SU-DHL-6 (cell line): Measurements from ENCODE around the gene LAMA2.

Experiments used
- H2AFZ ChIP-seq: fragments of 200-600 bp; sonication (generic); 2 replicates; pipeline ENCODE4 v1.6.1; 2014; ENCODE audit warnings: low read depth, mild to moderate bottlenecking, moderate library complexity, mixed read lengths, antibody characterized with exemption, low read length; ENCODE audit not compliant: severe bottlenecking
- H3F3A ChIP-seq: fragments of 200-600 bp; shearing (Covaris generic); 2 replicates; pipeline ENCODE4 v1.6.0; 2016; ENCODE audit warnings: antibody characterized with exemption, mild to moderate bottlenecking; ENCODE audit not compliant: insufficient read depth
- H3K27ac ChIP-seq: fragments of 200-600 bp; sonication (generic); 2 replicates; pipeline ENCODE4 v1.5.1; 2016; ENCODE audit warnings: low read depth, mild to moderate bottlenecking, low read length, moderate library complexity, mixed read lengths
- H3K27me3 ChIP-seq: fragments of 200-600 bp; sonication (generic), shearing (Covaris generic); 2 replicates; pipeline ENCODE4 v1.6.0; 2014; ENCODE audit warnings: mild to moderate bottlenecking, low read length
- H3K36me3 ChIP-seq: fragments of 200-600 bp; sonication (generic); 2 replicates; pipeline ENCODE4 v1.6.1; 2014; ENCODE audit warnings: mild to moderate bottlenecking, low read length, mixed read lengths
- H3K4me2 ChIP-seq: fragments of 300-600, 200-600 bp; shearing (Covaris generic), sonication (generic); 2 replicates; pipeline ENCODE4 v1.6.0; 2014; ENCODE audit warnings: low read length, low read depth, mild to moderate bottlenecking; ENCODE audit not compliant: poor library complexity, severe bottlenecking
- H3K4me3 ChIP-seq: fragments of 200-600 bp; sonication (generic); 2 replicates; pipeline ENCODE4 v1.5.1; 2014; ENCODE audit warnings: antibody characterized with exemption, low read length, mild to moderate bottlenecking, mixed read lengths; ENCODE audit not compliant: insufficient read depth, poor library complexity, severe bottlenecking
- H3K79me2 ChIP-seq: fragments of 200-600 bp; sonication (generic); 2 replicates; pipeline ENCODE4 v1.6.1; 2014; ENCODE audit warnings: mild to moderate bottlenecking, low read length, moderate library complexity; ENCODE audit not compliant: insufficient read depth
- H3K9ac ChIP-seq: fragments of 200-600 bp; sonication (generic); 2 replicates; pipeline ENCODE4 v1.7.0; 2014; ENCODE audit warnings: mild to moderate bottlenecking, low read length
- H3K9me2 ChIP-seq: fragments of 200-600 bp; sonication (generic); replicated peaks from 2 replicates; pipeline ENCODE4 v1.6.1; 2014; ENCODE audit warnings: low read length; ENCODE audit not compliant: insufficient read depth
- H3K9me3 ChIP-seq: fragments of 200-600 bp; sonication (generic); 2 replicates; pipeline ENCODE4 v1.6.1; 2014; ENCODE audit warnings: low read length, mixed read lengths; ENCODE audit not compliant: insufficient read depth
- H4K20me1 ChIP-seq: fragments of 200-600 bp; sonication (generic); 2 replicates; pipeline ENCODE4 v1.6.1; 2014; ENCODE audit warnings: low read depth, mild to moderate bottlenecking, antibody characterized with exemption, low read length, moderate library complexity, mixed read lengths
- EZH2phosphoT487 ChIP-seq: fragments of 200-600 bp; sonication (generic), shearing (Covaris generic); conservative IDR thresholded peaks from 2 replicates; pipeline ENCODE4 v1.6.1; 2018; ENCODE audit warnings: mild to moderate bottlenecking, antibody characterized with exemption, low read length, moderate library complexity, mixed read lengths
- TF ChIP-seq, protein P1 (sequence below): fragments of 200-600 bp; sonication (generic); IDR thresholded peaks from one replicate; pipeline ENCODE4 v1.5.1; 2017; ENCODE audit warnings: antibody characterized with exemption, mild to moderate bottlenecking, low read length, moderate library complexity; ENCODE audit not compliant: insufficient read depth, poor library complexity, severe bottlenecking

Gene LAMA2

DNA sequence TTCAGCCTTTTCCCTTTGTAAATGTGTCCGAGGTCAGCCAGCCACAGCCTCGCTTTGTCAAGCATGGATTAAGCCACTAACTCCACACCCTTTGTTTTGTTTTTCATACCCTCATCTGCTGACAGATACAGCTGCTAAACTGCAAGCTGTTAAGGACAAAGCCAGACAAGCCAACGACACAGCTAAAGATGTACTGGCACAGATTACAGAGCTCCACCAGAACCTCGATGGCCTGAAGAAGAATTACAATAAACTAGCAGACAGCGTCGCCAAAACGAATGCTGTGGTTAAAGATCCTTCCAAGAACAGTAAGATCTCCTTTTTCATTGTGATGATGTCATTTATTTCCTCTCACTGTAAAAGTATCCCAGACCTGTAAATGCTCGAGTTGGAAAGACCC is 557.8 kb downstream of the LAMA2 start:
- Histone ChIP-seq H3K4me3 (no peak overlapping the region), H3K27ac (no peak overlapping the region), H3K9ac (no peak overlapping the region), H3F3A (no peaks in the 10 kb centered on the region), H3K36me3 (no peaks in the 10 kb centered on the region), H2AFZ (no peak overlapping the region), H4K20me1 (no peaks in the 10 kb centered on the region), H3K79me2 (no peaks in the 10 kb centered on the region), H3K4me2 (no peak overlapping the region), H3K27me3 (no peaks in the 10 kb centered on the region), H3K9me3 (no peaks in the 10 kb centered on the region), H3K9me2 (no peaks in the 10 kb centered on the region)
- TF ChIP-seq, protein P1, sequence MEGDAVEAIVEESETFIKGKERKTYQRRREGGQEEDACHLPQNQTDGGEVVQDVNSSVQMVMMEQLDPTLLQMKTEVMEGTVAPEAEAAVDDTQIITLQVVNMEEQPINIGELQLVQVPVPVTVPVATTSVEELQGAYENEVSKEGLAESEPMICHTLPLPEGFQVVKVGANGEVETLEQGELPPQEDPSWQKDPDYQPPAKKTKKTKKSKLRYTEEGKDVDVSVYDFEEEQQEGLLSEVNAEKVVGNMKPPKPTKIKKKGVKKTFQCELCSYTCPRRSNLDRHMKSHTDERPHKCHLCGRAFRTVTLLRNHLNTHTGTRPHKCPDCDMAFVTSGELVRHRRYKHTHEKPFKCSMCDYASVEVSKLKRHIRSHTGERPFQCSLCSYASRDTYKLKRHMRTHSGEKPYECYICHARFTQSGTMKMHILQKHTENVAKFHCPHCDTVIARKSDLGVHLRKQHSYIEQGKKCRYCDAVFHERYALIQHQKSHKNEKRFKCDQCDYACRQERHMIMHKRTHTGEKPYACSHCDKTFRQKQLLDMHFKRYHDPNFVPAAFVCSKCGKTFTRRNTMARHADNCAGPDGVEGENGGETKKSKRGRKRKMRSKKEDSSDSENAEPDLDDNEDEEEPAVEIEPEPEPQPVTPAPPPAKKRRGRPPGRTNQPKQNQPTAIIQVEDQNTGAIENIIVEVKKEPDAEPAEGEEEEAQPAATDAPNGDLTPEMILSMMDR, result no peak
- no peak for TF ChIP-seq EZH2phosphoT487

DNA sequence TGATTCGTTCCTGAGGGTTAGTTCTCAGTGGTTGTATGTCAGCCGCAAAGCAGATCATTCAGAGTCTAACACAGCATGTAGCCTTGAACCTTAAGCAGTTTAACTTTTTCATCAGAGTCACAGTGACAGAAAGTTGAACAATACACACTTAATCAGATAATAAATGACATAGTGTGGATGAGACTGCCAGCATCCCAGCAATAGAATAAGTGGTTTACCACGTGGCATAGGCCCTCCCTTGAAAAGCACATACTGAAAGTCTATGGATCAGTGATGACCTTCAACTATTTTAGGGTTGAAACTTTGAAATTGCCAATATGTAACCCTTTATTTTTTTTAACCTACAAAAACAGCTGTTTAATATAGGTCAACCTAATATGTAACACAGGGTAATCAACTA is 561.7 kb downstream of the LAMA2 start:
- no peaks in the 10 kb centered on the region for H3K9me3 ChIP-seq
- H3F3A ChIP-seq, result no peaks in the 10 kb centered on the region
- no peaks in the 10 kb centered on the region for H3K79me2 ChIP-seq
- H3K27me3 ChIP-seq, result no peaks in the 10 kb centered on the region
- no peaks in the 10 kb centered on the region for H4K20me1 ChIP-seq
- H3K27ac ChIP-seq, result no peak overlapping the region
- no peaks in the 10 kb centered on the region for H3K9me2 ChIP-seq
- H3K9ac ChIP-seq, result no peak overlapping the region
- H3K4me3 ChIP-seq, result no peak overlapping the region
- no peak overlapping the region for H2AFZ ChIP-seq
- H3K36me3 ChIP-seq, result no peaks in the 10 kb centered on the region
- TF ChIP-seq EZH2phosphoT487, result no peak
- TF ChIP-seq, protein P1, result no peak
- no peak overlapping the region for H3K4me2 ChIP-seq

- TF ChIP-seq, protein P1, result no peak
- TF ChIP-seq EZH2phosphoT487, result no peak
- H3K4me3 ChIP-seq, result no peak overlapping the region
- H2AFZ ChIP-seq, result no peak overlapping the region
These were observed 563.6 kb downstream of the LAMA2 start for GRCh38 chr6:129446272-129447197.

More at GRCh38 chr6:129446272-129447197, 563.6 kb downstream of the LAMA2 start:
- H3K4me2 ChIP-seq, result no peak overlapping the region
- H3K9ac ChIP-seq, result no peak overlapping the region
- no peaks in the 10 kb centered on the region for H3K9me3 ChIP-seq
- H4K20me1 ChIP-seq, result no peaks in the 10 kb centered on the region
- H3K9me2 ChIP-seq, result no peaks in the 10 kb centered on the region
- H3K79me2 ChIP-seq, result no peaks in the 10 kb centered on the region
- no peak overlapping the region for H3K27ac ChIP-seq
- H3K36me3 ChIP-seq, result no peaks in the 10 kb centered on the region
- H3F3A ChIP-seq, result no peaks in the 10 kb centered on the region
- no peaks in the 10 kb centered on the region for H3K27me3 ChIP-seq
